HG03280 (cell line): ENCODE measurements around the gene EPHA3.
"Not testable (repeated sequence)": the region's sequence is repeated elsewhere in the genome, so short reads cannot be mapped to it uniquely, and the experiment has no call there.

Experiments
- ATAC-seq: cut with Tn5 transposase; IDR thresholded peaks from one replicate; pipeline ENCODE4 v1.9.1; 2021; ENCODE audit warnings: mild to moderate bottlenecking, moderate library complexity; ENCODE audit not compliant: unreplicated experiment

The EPHA3 gene

GRCh38 chr3:89350935-89351334 is 243.5 kb downstream of the EPHA3 start:
- ATAC-seq, result not testable (repeated sequence)

GRCh38 chr3:89353465-89353864 is 246.0 kb downstream of the EPHA3 start:
- ATAC-seq, result no peak

- no peak for ATAC-seq
Measured at GRCh38 chr3:89358281-89358680, 250.9 kb downstream of the EPHA3 start.

- ATAC-seq, result no peak
Measured at GRCh38 chr3:89360156-89360555, 252.7 kb downstream of the EPHA3 start.

GRCh38 chr3:89362496-89362895 is 255.1 kb downstream of the EPHA3 start:
- ATAC-seq, result no peak

- no peak for ATAC-seq
Measured at GRCh38 chr3:89363171-89363570, 255.8 kb downstream of the EPHA3 start.

- ATAC-seq, result no peak
Measured at GRCh38 chr3:89364314-89364713, 256.9 kb downstream of the EPHA3 start.

- no peak for ATAC-seq
Measured at GRCh38 chr3:89367166-89367565, 259.7 kb downstream of the EPHA3 start.

GRCh38 chr3:89368846-89369245 is 261.4 kb downstream of the EPHA3 start:
- ATAC-seq, result no peak

- no peak for ATAC-seq
Measured at GRCh38 chr3:89372456-89372855, 265.0 kb downstream of the EPHA3 start.

GRCh38 chr3:89373434-89373833 is 266.0 kb downstream of the EPHA3 start:
- ATAC-seq, result no peak

- no peak for ATAC-seq
Measured at GRCh38 chr3:89375451-89375850, 268.0 kb downstream of the EPHA3 start.

- no peak for ATAC-seq
Measured at GRCh38 chr3:89380016-89380415, 272.6 kb downstream of the EPHA3 start.

GRCh38 chr3:89392991-89393390 is 285.6 kb downstream of the EPHA3 start:
- no peak for ATAC-seq

GRCh38 chr3:89395456-89395855 is 288.0 kb downstream of the EPHA3 start:
- ATAC-seq, result no peak

- ATAC-seq, result no peak
Measured at GRCh38 chr3:89395996-89396395, 288.6 kb downstream of the EPHA3 start.

GRCh38 chr3:89402051-89402450 is 294.6 kb downstream of the EPHA3 start:
- ATAC-seq, result no peak

- ATAC-seq, result no peak
Measured at GRCh38 chr3:89405176-89405575, 297.8 kb downstream of the EPHA3 start.

GRCh38 chr3:89405593-89405992 is 298.2 kb downstream of the EPHA3 start:
- no peak for ATAC-seq

GRCh38 chr3:89411201-89411600 is 303.8 kb downstream of the EPHA3 start:
- no peak for ATAC-seq

- no peak for ATAC-seq
Measured at GRCh38 chr3:89414270-89414669, 306.8 kb downstream of the EPHA3 start.

- no peak for ATAC-seq
Measured at GRCh38 chr3:89419647-89420241, 312.3 kb downstream of the EPHA3 start.

- no peak for ATAC-seq
Measured at GRCh38 chr3:89426060-89426459, 318.6 kb downstream of the EPHA3 start.
